Activated naive CD8-positive, alpha-beta T cell treated with anti-CD3 and anti-CD28 coated beads, Interleukin-2, amount 10 ng/mL, durations not matched to agents 7 days and 5 days (primary cell): Measurements from ENCODE around the gene LRP8. TPM values are rescaled to one million over a fixed set of nuclear protein-coding genes. Genes with fewer than 3 reads are reported as not detected.

Experiments used
- ATAC-seq: fragments of 150-1000 bp; cut with Tn5 transposase; one replicate; pipeline ENCODE4 v1.10.0; 2021; ENCODE audit warnings: low read depth, moderate library complexity
- POLR2A ChIA-PET: fragments of 350-600 bp; sonication (Branson Sonifier 250); formaldehyde crosslinking; loops from one replicate; lab custom pipeline; 2021; ENCODE audit warnings: antibody characterized with exemption; lab: Charles Lee
- DNase-seq: peaks from one replicate; pipeline ENCODE4 v3.0.0; 2021
- H3K27ac Mint-ChIP-seq: one replicate; pipeline ENCODE4 v1.8.0; 2022; ENCODE audit warnings: mild to moderate bottlenecking, mixed read lengths
- H3K27me3 Mint-ChIP-seq: one replicate; pipeline ENCODE4 v1.8.0; 2022; ENCODE audit warnings: mild to moderate bottlenecking, moderate library complexity, mixed read lengths
- H3K36me3 Mint-ChIP-seq: one replicate; pipeline ENCODE4 v1.8.0; 2021; ENCODE audit warnings: mild to moderate bottlenecking, mixed read lengths
- H3K4me1 Mint-ChIP-seq: one replicate; pipeline ENCODE4 v1.8.0; 2021; ENCODE audit warnings: mixed read lengths
- H3K4me3 Mint-ChIP-seq: one replicate; pipeline ENCODE4 v1.8.0; 2022; ENCODE audit warnings: mild to moderate bottlenecking, moderate library complexity, mixed read lengths
- H3K9me3 Mint-ChIP-seq: one replicate; pipeline ENCODE4 v1.8.0; 2021; ENCODE audit warnings: mixed read lengths
- total RNA-seq, 2 experiments: library from RNA; stranded (reverse); gene quantifications; one replicate each; pipeline ENCODE4 v1.2.3, GENCODE V29; 2021

Gene LRP8
- total RNA-seq, 2 experiments from 2014 or later: 45.0 to 54.3 TPM

DNA sequence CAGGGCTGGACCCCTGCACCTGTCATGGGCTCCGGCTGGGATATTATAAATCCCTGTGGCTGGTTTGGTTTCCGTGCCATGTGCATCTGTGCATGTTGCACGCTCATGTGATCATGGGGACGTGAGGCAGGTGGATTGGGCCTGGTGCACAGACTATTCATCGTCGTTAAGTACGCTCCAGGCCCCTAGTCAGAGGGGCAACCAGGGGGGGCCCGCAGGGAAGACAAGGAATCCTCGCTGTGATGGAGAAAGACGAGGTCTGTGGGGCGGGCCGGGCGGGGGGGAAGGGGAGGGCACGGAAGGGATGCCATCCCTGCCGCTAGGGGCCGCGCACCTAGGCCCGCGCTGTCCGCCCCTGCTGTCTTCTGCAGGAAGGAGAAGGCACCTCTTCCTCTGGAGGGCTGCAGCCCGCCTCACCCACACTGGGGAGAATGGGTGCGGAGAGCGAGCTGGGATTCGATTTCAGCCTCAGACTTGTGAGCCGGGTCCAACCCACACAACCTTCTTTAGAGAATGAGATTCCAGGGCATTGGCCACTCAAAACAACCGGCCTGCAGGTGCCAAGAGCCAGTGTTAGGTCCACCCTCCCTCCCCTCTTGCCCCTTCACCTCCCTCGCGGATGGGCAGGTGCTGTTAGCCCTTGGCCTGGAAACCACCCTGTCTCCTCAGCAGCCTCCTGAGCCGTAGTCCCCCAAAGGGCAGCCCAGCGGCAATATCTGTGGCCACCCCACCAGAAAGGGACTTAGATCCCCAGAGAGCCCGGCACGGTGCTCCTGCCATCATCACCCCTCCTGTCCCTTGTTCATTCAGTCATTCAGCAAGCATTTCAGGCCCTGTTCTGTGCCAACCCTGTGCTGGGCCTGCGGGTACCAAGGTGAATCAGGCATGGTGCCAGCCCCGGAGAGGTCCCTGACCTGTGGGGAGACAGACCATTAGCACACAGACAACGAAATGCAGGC is 950 bp upstream of the LRP8 start:
- H3K4me3 Mint-ChIP-seq: peak overlapping the region; percentile 100
- DNase-seq (peak; percentile 28), ATAC-seq (no peak)
- peaks cover 35% of the 10 kb centered on the region for H3K4me1 Mint-ChIP-seq
- H3K36me3 Mint-ChIP-seq: peaks cover 16% of the 10 kb centered on the region
- peak overlapping the region; percentile 99 for H3K27ac Mint-ChIP-seq
- no peaks in the 10 kb centered on the region for H3K9me3 Mint-ChIP-seq
- no peaks in the 10 kb centered on the region for H3K27me3 Mint-ChIP-seq
- POLR2A ChIA-PET: interaction anchor here (4.9 kb wide), 1 partner anchor 39 kb away, joined by 76 read pairs; no protein-coding TSS in a partner anchor

- peaks cover 42% of the 10 kb centered on the region for H3K4me1 Mint-ChIP-seq
- DNase-seq: peak; percentile 78
- peaks cover 14% of the 10 kb centered on the region for H3K36me3 Mint-ChIP-seq
- no peaks in the 10 kb centered on the region for H3K27me3 Mint-ChIP-seq
- POLR2A ChIA-PET: interaction anchor here (0.7 to 4.9 kb wide), 13 partner anchors 8 to 624 kb away, joined by 3 to 76 read pairs (median 5); no protein-coding TSS in a partner anchor
- peak; percentile 4 for ATAC-seq
- H3K4me3 Mint-ChIP-seq: peak overlapping the region; percentile 90
- peak overlapping the region; percentile 90 for H3K27ac Mint-ChIP-seq
- no peaks in the 10 kb centered on the region for H3K9me3 Mint-ChIP-seq
Measured at GRCh38 chr1:53327182-53327913, 522 bp downstream of the LRP8 start.

DNA sequence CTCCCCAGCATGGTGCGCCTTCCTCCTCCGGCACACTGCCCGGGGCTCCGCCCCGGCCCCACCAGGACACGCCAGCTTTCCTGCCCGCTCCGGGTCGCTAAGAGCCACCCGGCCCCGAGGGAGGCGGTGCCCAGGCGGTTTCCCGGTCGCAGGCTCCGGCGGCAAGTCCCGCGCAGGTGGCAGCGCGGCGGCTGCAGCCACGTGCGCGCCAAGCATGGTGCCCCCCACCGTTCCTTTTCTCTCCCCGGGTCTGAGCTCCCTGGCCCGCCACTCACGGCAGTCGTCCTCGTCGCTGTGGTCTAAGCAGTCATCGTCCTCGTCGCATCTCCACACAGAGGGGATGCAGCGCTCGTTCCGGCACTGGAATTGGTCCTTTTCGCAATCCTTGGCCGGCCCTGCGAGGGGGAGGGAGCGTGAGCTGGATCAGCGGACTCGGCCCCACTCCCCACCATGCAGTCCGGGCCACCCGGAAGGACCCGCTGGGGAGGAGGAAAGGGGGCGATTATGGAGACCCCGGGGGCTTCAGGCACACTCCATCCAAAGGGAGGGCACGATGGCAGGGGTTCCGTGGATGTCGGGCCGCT is 1.2 kb downstream of the LRP8 start:
- Mint-ChIP-seq H3K4me3 (peak overlapping the region; percentile 90), H3K36me3 (peaks cover 11% of the 10 kb centered on the region), H3K27me3 (no peaks in the 10 kb centered on the region), H3K9me3 (no peaks in the 10 kb centered on the region), H3K27ac (peak overlapping the region; percentile 90), H3K4me1 (peaks cover 44% of the 10 kb centered on the region)
- POLR2A ChIA-PET: interaction anchor here (0.7 to 4.9 kb wide), 15 partner anchors 9 to 624 kb away, joined by 3 to 76 read pairs (median 4); partner anchors contain the start of genes IFT25 and LRRC42
- peak; percentile 35 for ATAC-seq
- DNase-seq: no peak

DNA sequence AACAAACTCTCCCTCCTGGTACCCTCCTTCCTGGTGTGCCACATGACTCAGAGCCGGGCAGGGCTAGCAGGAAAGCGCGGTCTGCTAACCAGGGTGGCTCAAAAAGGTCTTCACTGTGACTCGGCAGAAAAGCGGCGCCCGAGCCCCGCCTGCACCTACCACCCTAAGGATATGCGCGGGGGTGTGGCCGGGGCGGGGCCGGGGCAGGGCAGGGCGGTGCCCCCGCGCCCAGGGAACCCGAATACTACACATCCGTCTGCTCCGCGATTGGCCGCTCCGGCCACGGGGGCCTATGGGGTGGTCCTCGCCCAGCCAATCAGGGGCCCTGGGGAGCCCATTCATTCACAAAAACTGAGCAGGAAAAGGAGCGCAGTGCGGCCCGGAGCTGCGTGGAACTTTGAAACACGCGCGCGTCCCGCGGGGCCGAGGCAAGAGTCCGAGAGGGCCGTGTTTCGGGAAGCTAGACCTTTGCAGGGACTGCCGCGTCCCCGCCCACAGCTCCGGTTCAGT is 1.7 kb downstream of the LRP8 start:
- H3K4me3 Mint-ChIP-seq: peak overlapping the region; percentile 90
- H3K27me3 Mint-ChIP-seq: no peaks in the 10 kb centered on the region
- no peaks in the 10 kb centered on the region for H3K9me3 Mint-ChIP-seq
- H3K36me3 Mint-ChIP-seq: peaks cover 11% of the 10 kb centered on the region
- ATAC-seq (peak; percentile 89), DNase-seq (peak; percentile 97)
- POLR2A ChIA-PET: interaction anchor here (0.5 to 4.9 kb wide), 12 partner anchors 9 to 623 kb away, joined by 3 to 76 read pairs (median 4); partner anchors contain the start of genes IFT25 and LRRC42
- H3K4me1 Mint-ChIP-seq: peaks cover 44% of the 10 kb centered on the region
- H3K27ac Mint-ChIP-seq: peak overlapping the region; percentile 93

DNA sequence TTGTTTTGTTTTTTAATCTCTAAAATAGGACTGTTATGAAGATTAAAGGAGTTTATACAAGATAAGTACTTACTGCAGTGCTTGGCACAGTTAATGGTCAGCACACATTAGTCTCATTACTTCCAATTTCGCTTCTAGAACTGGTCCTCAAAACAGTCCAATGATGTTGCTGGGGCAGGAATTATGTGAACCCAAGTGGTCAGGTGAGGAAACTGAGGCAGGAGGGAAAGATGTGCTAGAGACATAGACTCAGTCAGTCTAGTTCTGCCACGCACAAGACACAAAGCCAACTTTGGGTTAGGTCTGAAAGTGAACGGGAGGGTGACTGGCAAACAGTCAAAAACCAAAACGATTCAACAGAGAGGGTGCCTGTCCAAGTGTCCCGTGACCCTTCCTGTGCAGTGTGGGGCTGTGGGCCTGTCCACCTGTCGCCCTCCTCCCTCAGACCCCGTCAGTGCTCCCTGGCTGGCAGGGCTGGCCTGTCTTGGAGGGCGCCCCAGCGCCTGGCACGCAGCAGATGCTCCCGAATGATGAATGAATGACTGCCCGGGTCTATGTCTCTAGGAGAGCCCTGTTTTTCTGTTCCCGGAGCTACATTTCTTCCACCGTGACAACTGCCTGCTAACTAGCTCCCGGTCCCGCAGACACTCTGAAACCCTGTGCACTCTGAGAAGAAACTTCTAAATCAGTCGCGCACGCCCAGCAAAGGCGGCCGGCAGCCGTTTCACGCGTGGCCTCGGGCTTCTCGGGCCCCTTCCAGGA is 2.4 kb downstream of the LRP8 start:
- peak overlapping the region; percentile 93 for H3K27ac Mint-ChIP-seq
- H3K36me3 Mint-ChIP-seq: peaks cover 14% of the 10 kb centered on the region
- H3K9me3 Mint-ChIP-seq: no peaks in the 10 kb centered on the region
- peak overlapping the region; percentile 90 for H3K4me3 Mint-ChIP-seq
- ATAC-seq (no peak), DNase-seq (no peak)
- no peaks in the 10 kb centered on the region for H3K27me3 Mint-ChIP-seq
- peaks cover 40% of the 10 kb centered on the region for H3K4me1 Mint-ChIP-seq
- POLR2A ChIA-PET: interaction anchor here (0.5 to 4.9 kb wide), 7 partner anchors 8 to 621 kb away, joined by 3 to 76 read pairs (median 5); partner anchors contain the start of genes IFT25 and LRRC42

DNA sequence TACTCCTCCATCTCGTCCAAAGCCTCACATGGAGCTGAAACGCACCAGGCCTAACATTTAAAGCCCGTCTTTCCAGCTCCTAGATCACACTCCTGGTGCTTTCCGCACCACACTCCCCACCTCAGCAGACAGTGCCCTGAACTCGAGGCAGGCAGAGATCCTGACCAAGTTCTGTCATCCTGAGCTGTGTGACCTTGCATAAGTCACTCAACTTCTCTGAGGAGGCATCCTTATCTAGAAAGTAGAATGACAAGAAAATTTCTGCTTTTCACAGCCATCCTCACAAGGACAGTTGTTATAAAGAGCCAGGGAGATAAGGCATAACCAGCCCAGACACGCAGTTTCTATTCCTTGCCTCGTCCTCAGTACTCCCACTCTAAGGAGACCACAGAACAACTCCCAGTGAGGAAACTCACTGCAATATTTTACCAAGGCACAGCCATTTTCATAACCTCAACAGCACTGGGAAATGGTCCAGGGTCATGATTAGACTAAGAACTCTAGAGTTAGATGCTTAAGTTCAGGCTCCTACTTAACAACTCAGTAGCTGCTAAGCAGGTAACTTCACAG is 3.1 kb downstream of the LRP8 start:
- Mint-ChIP-seq H3K4me3 (peak overlapping the region; percentile 90), H3K9me3 (no peaks in the 10 kb centered on the region), H3K27me3 (no peaks in the 10 kb centered on the region), H3K27ac (peak overlapping the region; percentile 93), H3K4me1 (peaks cover 39% of the 10 kb centered on the region), H3K36me3 (peaks cover 14% of the 10 kb centered on the region)
- DNase-seq (no peak), ATAC-seq (no peak)
- POLR2A ChIA-PET: interaction anchor here (4.9 kb wide), 1 partner anchor 43 kb away, joined by 76 read pairs; no protein-coding TSS in a partner anchor

DNA sequence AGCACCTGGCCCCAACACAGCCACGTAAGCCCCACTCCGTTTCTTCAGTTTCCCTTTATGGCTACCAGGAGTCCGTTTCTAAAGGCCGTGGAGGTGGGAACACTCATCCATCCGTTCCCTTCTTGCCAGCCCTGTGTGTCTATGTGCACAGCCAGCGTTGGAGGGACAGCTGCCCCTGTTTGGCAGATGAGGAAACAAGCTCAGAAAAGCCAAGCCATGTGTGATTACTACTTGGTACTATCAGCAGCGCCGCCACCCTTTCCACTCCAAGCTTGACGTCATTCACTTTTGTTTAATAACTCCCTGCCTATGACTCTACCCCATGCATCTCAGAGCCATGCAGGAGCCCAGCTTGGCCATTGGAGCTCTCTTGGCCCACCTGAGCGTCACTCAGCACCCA is 3.5 kb downstream of the LRP8 start:
- Mint-ChIP-seq H3K27me3 (no peaks in the 10 kb centered on the region), H3K4me1 (peaks cover 35% of the 10 kb centered on the region), H3K27ac (peak overlapping the region; percentile 51), H3K4me3 (no peak overlapping the region), H3K36me3 (peaks cover 14% of the 10 kb centered on the region), H3K9me3 (no peaks in the 10 kb centered on the region)
- no peak for DNase-seq
- no peak for ATAC-seq
- POLR2A ChIA-PET: interaction anchor here (0.6 to 4.9 kb wide), 2 partner anchors 44 to 46 kb away, joined by 3 to 76 read pairs; no protein-coding TSS in a partner anchor

DNA sequence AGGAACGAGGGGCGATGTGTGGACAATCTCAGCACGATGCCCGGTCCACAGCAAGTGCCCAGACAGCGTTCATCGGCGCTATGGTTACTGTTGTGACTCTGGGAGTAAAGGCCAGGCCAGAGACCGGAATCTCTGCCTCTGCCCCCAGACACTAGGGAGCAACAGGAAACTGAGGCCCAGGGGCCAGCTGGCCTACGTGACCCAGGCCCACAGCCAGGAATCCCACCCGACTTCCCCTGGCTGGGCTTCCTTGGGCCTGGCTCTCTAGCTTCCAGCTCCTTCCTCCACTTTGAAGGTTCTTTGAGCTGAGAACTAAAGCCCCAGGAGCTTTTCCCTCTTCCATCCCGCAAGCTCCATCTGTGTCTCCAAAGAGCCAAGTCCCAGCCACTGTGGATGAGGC is 4.6 kb downstream of the LRP8 start:
- H3K4me1 Mint-ChIP-seq: peaks cover 29% of the 10 kb centered on the region
- H3K27ac Mint-ChIP-seq: no peak overlapping the region
- no peak overlapping the region for H3K4me3 Mint-ChIP-seq
- peaks cover 14% of the 10 kb centered on the region for H3K36me3 Mint-ChIP-seq
- POLR2A ChIA-PET: interaction anchor here (1.1 kb wide), 1 partner anchor 12 kb away, joined by 3 read pairs; no protein-coding TSS in a partner anchor
- no peak for DNase-seq
- H3K9me3 Mint-ChIP-seq: no peaks in the 10 kb centered on the region
- no peaks in the 10 kb centered on the region for H3K27me3 Mint-ChIP-seq
- no peak for ATAC-seq

GRCh38 chr1:53321776-53322602 is 5.9 kb downstream of the LRP8 start:
- Mint-ChIP-seq H3K27me3 (no peaks in the 10 kb centered on the region), H3K27ac (peak overlapping the region; percentile 26), H3K36me3 (peaks cover 12% of the 10 kb centered on the region), H3K9me3 (no peaks in the 10 kb centered on the region), H3K4me3 (no peak overlapping the region), H3K4me1 (peaks cover 27% of the 10 kb centered on the region)
- POLR2A ChIA-PET: interaction anchor here (0.6 kb wide), 1 partner anchor 15 kb away, joined by 3 read pairs; no protein-coding TSS in a partner anchor
- DNase-seq: no peak
- ATAC-seq: no peak

GRCh38 chr1:53321366-53321765 is 6.5 kb downstream of the LRP8 start:
- H3K27me3 Mint-ChIP-seq: no peaks in the 10 kb centered on the region
- peaks cover 12% of the 10 kb centered on the region for H3K36me3 Mint-ChIP-seq
- ATAC-seq (no peak), DNase-seq (no peak)
- no peak overlapping the region for H3K4me3 Mint-ChIP-seq
- POLR2A ChIA-PET: no interaction called here
- H3K27ac Mint-ChIP-seq: no peak overlapping the region
- H3K4me1 Mint-ChIP-seq: peaks cover 27% of the 10 kb centered on the region
- no peaks in the 10 kb centered on the region for H3K9me3 Mint-ChIP-seq

DNA sequence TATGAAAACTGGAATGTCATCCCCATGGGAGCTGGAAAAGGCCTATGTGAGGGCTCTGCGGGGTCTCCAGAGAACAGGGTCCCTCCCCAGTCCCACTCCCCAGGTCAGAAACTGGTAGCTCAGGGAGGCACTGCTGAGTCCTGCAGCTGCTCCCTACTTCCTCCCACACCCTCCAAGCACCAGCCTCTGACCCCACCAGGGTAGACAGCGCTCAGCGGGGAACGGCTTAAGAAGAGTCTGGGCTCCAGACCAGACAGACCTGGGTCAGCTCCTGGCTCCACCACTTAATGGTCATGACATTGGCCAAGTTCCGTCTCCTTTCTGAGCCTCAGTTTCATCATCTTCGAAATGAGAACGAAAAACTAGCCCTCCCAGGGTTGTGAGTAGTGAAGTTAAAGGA is 7.2 kb downstream of the LRP8 start:
- no peak overlapping the region for H3K27ac Mint-ChIP-seq
- peaks cover 12% of the 10 kb centered on the region for H3K36me3 Mint-ChIP-seq
- H3K4me3 Mint-ChIP-seq: no peak overlapping the region
- no peaks in the 10 kb centered on the region for H3K9me3 Mint-ChIP-seq
- ATAC-seq (no peak), DNase-seq (no peak)
- POLR2A ChIA-PET: no interaction called here
- H3K4me1 Mint-ChIP-seq: peaks cover 25% of the 10 kb centered on the region
- H3K27me3 Mint-ChIP-seq: no peaks in the 10 kb centered on the region
